Left renal pelvis (tissue), 4 donors: Measurements from ENCODE around the gene CYB561D2. TPM values are rescaled to one million over a fixed set of nuclear protein-coding genes. Genes with fewer than 3 reads are reported as not detected.

Source experiments
- DNase-seq, 4 donors: peaks; one replicate each; pipeline ENCODE4 v3.0.0-alpha.2; 2013; ENCODE audit warnings: low read depth in 4 of 4, low spot score in 3 of 4
- polyA plus RNA-seq, 4 donors: library from polyadenylated mRNA; unstranded; fragments of 120-200 nt; gene quantifications; one replicate each; pipeline ENCODE4 v1.2.1, GENCODE V29; 2013; ENCODE audit not compliant: insufficient read length in 4 of 4

CYB561D2 gene
- polyA plus RNA-seq, 4 donors, result 12.5 to 16.3 (median 13.5) TPM

GRCh38 chr3:50358911-50359759 lies 8.5 kb downstream of the CYB561D2 start, which contains the start of gene TMEM115:
Gene TMEM115 (minus strand): TSS chr3:50359521. CDS start chr3:50359063, 458 bp downstream.
- DNase-seq, result peak; percentile 88 to 96 (median 91)

GRCh38 chr3:50359760-50360110 lies 9.1 kb downstream of the CYB561D2 start:
- DNase-seq, result no peak

GRCh38 chr3:50364573-50365079 lies 14.0 kb downstream of the CYB561D2 start:
- DNase-seq, result no peak

GRCh38 chr3:50365080-50365841 lies 14.6 kb downstream of the CYB561D2 start:
- DNase-seq, result no peak

- DNase-seq, result no peak
Observed at GRCh38 chr3:50365842-50366220, 15.2 kb downstream of the CYB561D2 start.

GRCh38 chr3:50369012-50369670 lies 18.5 kb downstream of the CYB561D2 start:
- DNase-seq, result no peak

- DNase-seq, result no peak
Observed at GRCh38 chr3:50370594-50370993, 19.9 kb downstream of the CYB561D2 start.

- DNase-seq, result no peak
Observed at GRCh38 chr3:50371133-50371685, 20.5 kb downstream of the CYB561D2 start.

- no peak for DNase-seq
Observed at GRCh38 chr3:50372349-50372748, 21.7 kb downstream of the CYB561D2 start.

GRCh38 chr3:50373146-50374051 lies 22.7 kb downstream of the CYB561D2 start:
- DNase-seq, result no peak

- DNase-seq, result no peak
Observed at GRCh38 chr3:50374363-50375257, 23.9 kb downstream of the CYB561D2 start.

- DNase-seq, result no peak
Observed at GRCh38 chr3:50375258-50375931, 24.7 kb downstream of the CYB561D2 start.

GRCh38 chr3:50378024-50378423 lies 27.4 kb downstream of the CYB561D2 start:
- no peak for DNase-seq

GRCh38 chr3:50378757-50379156 lies 28.1 kb downstream of the CYB561D2 start:
- no peak for DNase-seq

GRCh38 chr3:50380405-50381085 lies 29.9 kb downstream of the CYB561D2 start:
- DNase-seq, result no peak

GRCh38 chr3:50381383-50381782 lies 30.7 kb downstream of the CYB561D2 start:
- no peak for DNase-seq

- no peak for DNase-seq
Observed at GRCh38 chr3:50382722-50383121, 32.1 kb downstream of the CYB561D2 start.

- DNase-seq, result no peak
Observed at GRCh38 chr3:50383750-50384149, 33.1 kb downstream of the CYB561D2 start.
